Neuron (in vitro differentiated cells): Measurements from ENCODE around the gene GFOD1.

Experiments
- H2AFZ ChIP-seq: one replicate; pipeline ENCODE4 v1.6.1; 2013; ENCODE audit warnings: low read depth, mild to moderate bottlenecking, inconsistent platforms, low read length, moderate library complexity
- H3K27me3 ChIP-seq: one replicate; pipeline ENCODE4 v1.6.1; 2013; ENCODE audit warnings: low read length; ENCODE audit not compliant: insufficient read depth
- H3K36me3 ChIP-seq: one replicate; pipeline ENCODE4 v1.6.1; 2013; ENCODE audit warnings: low read length; ENCODE audit not compliant: insufficient read depth
- H3K4me1 ChIP-seq: one replicate; pipeline ENCODE4 v1.6.1; 2013; ENCODE audit warnings: low read length; ENCODE audit not compliant: insufficient read depth
- H3K4me3 ChIP-seq: 2 replicates; pipeline ENCODE4 v1.5.1; 2013; ENCODE audit warnings: mild to moderate bottlenecking, low read length, moderate library complexity
- H3K9me3 ChIP-seq: one replicate; pipeline ENCODE4 v1.6.1; 2013; ENCODE audit warnings: low read length

Gene GFOD1

GRCh38 chr6:13488015-13488895 is 855 bp upstream of the GFOD1 start:
- H3K27me3 ChIP-seq, result peaks cover 6% of the 10 kb centered on the region

DNA sequence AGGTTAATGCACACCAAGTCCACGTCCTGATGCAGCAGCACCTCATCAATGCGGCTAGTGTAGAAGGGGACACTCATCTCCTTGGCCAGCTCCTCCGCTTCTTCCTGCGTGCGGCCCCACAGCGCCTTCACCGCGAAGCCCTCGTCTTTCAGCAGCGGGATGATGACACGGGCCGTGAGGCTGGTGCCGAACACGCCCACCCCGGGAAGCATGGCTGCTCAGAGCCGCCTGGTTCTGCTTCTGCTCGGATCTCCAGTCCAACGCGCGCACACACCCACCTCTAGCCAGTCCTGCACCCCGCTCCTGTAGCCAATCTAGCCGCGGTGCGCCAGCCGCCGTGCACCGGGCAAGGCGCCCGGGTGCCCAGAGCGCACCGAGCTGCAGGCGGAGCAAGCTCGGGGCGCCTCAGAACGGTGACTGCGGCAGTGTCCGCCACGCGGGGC is 700 bp downstream of the GFOD1 start:
- H3K27me3 ChIP-seq, result peaks cover 6% of the 10 kb centered on the region
- peak overlapping the region; percentile 58 for H3K4me3 ChIP-seq
- H3K4me1 ChIP-seq, result peaks cover 12% of the 10 kb centered on the region
- no peaks in the 10 kb centered on the region for H3K36me3 ChIP-seq
- H3K9me3 ChIP-seq, result no peaks in the 10 kb centered on the region
- peak overlapping the region; percentile 98 for H2AFZ ChIP-seq

More at GRCh38 chr6:13488015-13488895, 855 bp upstream of the GFOD1 start:
- Histone ChIP-seq H3K9me3 (no peaks in the 10 kb centered on the region), H3K36me3 (no peaks in the 10 kb centered on the region), H3K4me1 (peaks cover 12% of the 10 kb centered on the region), H2AFZ (peak overlapping the region; percentile 7), H3K4me3 (peak overlapping the region; percentile 58)

- peak overlapping the region; percentile 58 for H3K4me3 ChIP-seq
- peak overlapping the region; percentile 98 for H2AFZ ChIP-seq
- H3K9me3 ChIP-seq, result no peaks in the 10 kb centered on the region
- H3K36me3 ChIP-seq, result no peaks in the 10 kb centered on the region
- peaks cover 12% of the 10 kb centered on the region for H3K4me1 ChIP-seq
- peaks cover 6% of the 10 kb centered on the region for H3K27me3 ChIP-seq
These were observed 1.4 kb downstream of the GFOD1 start for GRCh38 chr6:13485923-13486562.

DNA sequence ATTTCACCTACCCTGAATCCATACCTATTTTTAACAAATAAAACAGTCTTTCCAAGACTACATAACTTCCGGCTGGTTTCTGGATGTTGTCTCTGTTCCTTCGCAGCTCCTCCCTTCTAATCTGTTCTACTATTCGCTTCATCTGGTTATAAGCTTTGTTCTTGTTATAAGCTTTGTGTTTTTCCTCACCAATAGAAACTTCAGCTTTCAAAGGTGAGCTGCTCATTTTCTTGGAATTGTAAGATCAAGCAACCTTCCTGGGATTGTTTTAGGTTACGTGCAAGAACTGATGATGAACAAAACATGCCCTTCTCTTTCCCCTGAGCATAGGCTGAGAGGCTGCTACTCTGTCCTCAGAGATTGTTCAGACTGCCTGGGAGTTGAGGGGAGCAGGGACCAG is 2.1 kb downstream of the GFOD1 start:
- Histone ChIP-seq H2AFZ (peak overlapping the region; percentile 44), H3K27me3 (peaks cover 6% of the 10 kb centered on the region), H3K4me1 (peaks cover 12% of the 10 kb centered on the region), H3K36me3 (no peaks in the 10 kb centered on the region), H3K4me3 (peak overlapping the region; percentile 58), H3K9me3 (no peaks in the 10 kb centered on the region)

DNA sequence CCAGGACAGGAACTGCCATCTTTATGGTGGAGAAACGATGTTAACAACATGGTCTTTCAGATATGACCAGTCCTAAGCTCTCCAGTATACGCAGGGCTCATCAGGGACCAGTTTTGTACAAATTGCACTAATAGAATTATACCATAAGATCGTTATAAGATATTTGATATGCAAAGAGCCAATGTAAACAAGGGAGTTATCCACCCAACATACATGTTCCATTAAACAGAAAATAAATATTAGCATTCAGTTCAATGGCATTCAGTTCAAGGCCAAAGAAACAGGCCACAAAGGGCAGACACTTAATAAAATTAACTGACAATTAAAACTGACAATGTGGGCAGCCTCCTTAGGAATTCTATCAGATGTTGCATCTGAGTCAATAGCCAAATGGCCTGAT is 2.6 kb downstream of the GFOD1 start:
- Histone ChIP-seq H3K27me3 (peaks cover 6% of the 10 kb centered on the region), H3K4me3 (peak overlapping the region; percentile 58), H3K36me3 (no peaks in the 10 kb centered on the region), H3K9me3 (no peaks in the 10 kb centered on the region), H3K4me1 (peaks cover 12% of the 10 kb centered on the region), H2AFZ (peak overlapping the region; percentile 44)

- Histone ChIP-seq H3K27me3 (peaks cover 6% of the 10 kb centered on the region), H3K9me3 (no peaks in the 10 kb centered on the region), H3K4me1 (peaks cover 12% of the 10 kb centered on the region), H3K4me3 (no peak overlapping the region), H2AFZ (no peak overlapping the region), H3K36me3 (no peaks in the 10 kb centered on the region)
These were observed 3.2 kb downstream of the GFOD1 start for GRCh38 chr6:13484138-13484708.

DNA sequence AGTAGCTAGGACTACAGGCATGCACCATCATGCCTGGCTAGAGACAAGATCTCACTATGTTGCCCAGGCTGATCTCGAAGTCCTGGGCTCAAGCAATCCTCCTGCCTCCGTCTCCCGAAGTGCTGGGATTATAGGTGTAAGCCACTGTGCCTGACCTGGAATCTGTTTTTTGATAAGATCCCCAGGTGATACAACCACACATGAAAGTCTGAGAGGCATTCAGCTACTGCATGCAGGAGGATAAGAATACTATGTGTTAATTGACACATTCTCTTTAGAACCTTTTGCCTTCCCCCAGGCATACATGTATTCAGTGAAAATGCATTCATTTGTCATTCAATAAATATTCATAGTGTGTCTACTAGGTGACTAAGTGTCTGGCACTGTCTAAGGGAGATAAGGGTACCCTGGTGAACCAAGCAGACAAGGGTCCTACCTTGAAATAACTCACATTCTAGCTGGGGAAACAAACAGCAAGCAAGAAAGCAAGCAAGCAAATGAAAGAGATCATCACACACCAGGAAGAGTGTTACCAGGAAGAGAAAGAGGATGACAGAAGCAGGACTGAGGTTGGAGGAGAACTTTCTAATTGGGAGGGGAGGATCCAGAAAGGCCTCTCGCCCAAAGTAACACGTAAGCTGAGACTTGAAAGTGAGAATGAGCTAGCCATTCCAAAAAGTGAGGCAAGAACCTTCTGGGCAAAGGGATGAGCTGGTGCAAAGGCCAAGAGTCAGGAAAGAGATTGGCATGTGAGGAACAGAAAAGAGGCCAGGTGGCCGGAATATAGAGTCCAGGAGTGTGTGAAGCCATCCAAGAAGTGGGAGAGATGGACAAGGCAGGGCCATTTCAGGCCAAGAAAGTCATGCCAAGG is 6.5 kb downstream of the GFOD1 start:
- Histone ChIP-seq H2AFZ (no peak overlapping the region), H3K27me3 (no peaks in the 10 kb centered on the region), H3K4me1 (peaks cover 12% of the 10 kb centered on the region), H3K36me3 (no peaks in the 10 kb centered on the region), H3K4me3 (no peak overlapping the region), H3K9me3 (no peaks in the 10 kb centered on the region)

DNA sequence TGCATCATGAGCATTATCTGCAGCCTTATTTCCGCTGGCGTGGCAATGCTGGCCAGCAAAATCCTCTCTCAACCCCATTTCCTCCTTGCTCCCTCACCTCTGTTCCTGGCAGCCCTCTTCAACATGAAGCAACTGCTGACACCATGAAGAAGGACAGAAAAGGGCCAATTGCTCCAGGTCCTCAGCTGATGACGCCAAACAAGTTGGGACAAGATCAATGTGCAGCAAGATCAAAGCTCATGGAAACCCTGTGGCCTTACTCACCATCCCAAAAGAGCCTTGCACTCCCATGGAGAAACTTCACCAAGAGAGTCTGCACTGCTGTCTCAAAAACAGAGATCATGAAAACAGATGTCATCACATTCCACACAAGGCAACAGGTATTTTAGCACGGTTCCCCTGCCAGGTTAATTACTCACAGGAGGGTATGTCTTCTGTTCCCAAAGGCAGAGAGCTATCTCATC is 7.4 kb downstream of the GFOD1 start:
- Histone ChIP-seq H3K36me3 (no peaks in the 10 kb centered on the region), H3K4me1 (peaks cover 5% of the 10 kb centered on the region), H3K9me3 (no peaks in the 10 kb centered on the region), H2AFZ (no peak overlapping the region), H3K4me3 (no peak overlapping the region), H3K27me3 (no peaks in the 10 kb centered on the region)

DNA sequence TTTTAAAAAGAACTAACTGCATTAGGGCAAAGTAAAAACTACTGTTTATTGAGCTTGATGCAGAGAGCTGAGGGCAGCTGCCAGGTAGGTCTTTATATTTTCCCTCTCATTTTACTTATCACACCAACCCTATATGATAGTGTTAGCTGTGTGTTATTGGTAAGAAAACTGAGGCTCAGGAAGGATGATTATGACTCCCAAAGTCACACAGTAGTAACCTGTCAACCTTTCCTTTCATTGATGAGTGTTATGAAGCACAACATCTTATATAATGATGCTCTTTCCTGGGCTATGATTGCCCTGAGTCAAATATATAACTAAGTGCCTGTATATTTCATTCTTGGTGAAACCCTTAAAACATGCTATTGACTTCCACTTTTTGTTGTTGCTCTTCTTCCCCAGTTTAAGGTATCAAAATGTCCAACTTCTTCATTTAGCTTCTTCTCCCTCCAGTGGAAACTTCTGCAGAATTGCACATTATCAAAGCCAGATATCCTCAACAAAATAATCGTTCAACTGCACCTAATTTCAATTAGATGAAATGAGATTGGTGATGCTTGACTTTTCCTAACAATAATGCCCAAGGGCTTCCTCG is 8.1 kb downstream of the GFOD1 start:
- Histone ChIP-seq H2AFZ (no peak overlapping the region), H3K4me3 (no peak overlapping the region), H3K4me1 (no peaks in the 10 kb centered on the region), H3K27me3 (no peaks in the 10 kb centered on the region), H3K36me3 (no peaks in the 10 kb centered on the region), H3K9me3 (no peaks in the 10 kb centered on the region)

DNA sequence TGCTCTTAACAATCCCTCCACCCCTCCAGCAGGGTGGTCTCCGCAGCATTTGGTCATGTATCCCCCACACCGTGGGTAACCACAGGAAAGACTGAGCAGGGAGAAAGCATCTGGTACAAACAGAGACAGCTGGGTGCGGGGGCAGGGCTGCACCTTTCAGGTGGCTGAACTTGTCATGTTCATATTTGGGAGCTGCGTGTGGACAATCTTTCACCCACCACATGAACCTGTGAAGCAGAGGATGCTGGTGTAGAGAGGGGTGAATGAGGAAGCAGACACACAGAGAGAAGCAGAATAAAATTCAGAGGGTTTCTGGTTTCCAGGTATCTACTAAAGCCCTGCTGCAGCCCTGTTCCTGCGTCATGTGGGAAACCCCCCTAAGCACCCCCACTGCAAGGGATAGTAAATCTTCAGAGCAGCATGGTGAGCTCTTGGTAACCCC is 8.9 kb downstream of the GFOD1 start:
- Histone ChIP-seq H3K4me3 (no peak overlapping the region), H3K4me1 (no peaks in the 10 kb centered on the region), H2AFZ (no peak overlapping the region), H3K9me3 (no peaks in the 10 kb centered on the region), H3K36me3 (no peaks in the 10 kb centered on the region), H3K27me3 (no peaks in the 10 kb centered on the region)

DNA sequence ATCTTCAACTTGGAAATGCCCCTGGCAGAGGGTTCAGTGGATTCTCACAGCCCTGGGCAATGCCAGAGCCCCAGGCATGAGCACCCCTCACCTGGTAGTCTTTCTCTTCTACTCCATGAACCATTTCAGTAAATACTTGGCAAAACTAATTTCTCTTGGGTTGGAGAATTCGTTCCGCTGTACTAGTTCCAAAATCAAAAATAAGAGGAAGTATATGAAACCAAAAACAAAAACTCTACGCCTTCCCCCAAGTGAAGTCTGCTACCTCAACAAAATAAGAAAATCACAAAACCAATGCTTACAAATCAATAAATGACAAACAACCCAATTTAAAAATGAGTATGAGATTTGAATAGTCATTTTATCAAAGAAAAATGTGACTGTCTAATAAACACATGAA is 12.6 kb downstream of the GFOD1 start:
- Histone ChIP-seq H2AFZ (no peak overlapping the region), H3K27me3 (no peaks in the 10 kb centered on the region), H3K4me3 (no peak overlapping the region), H3K9me3 (no peaks in the 10 kb centered on the region), H3K36me3 (no peaks in the 10 kb centered on the region), H3K4me1 (peaks cover 9% of the 10 kb centered on the region)

- Histone ChIP-seq H3K9me3 (no peaks in the 10 kb centered on the region), H3K27me3 (no peaks in the 10 kb centered on the region), H3K36me3 (no peaks in the 10 kb centered on the region), H2AFZ (no peak overlapping the region), H3K4me1 (peaks cover 9% of the 10 kb centered on the region), H3K4me3 (no peak overlapping the region)
These were observed 13.0 kb downstream of the GFOD1 start for GRCh38 chr6:13474360-13474759.
